H1 (cell line): ENCODE results near the gene WHAMM.

Experiments
- BACH1 ChIP-seq: IDR thresholded peaks from 2 replicates; pipeline ENCODE4 v1.6.1; 2012; ENCODE audit warnings: low read length, improper control_type of control experiment
- EZH2 ChIP-seq: fragments of 200-600 bp; sonication (generic); IDR thresholded peaks from 2 replicates; pipeline ENCODE4 v1.7.1; 2012; ENCODE audit warnings: low read depth, mild to moderate bottlenecking, moderate library complexity, low read length, inconsistent platforms; ENCODE audit not compliant: severe bottlenecking
- FOSL1 ChIP-seq: IDR thresholded peaks from 2 replicates; pipeline ENCODE4 v1.6.1; 2011; ENCODE audit warnings: mild to moderate bottlenecking, low read depth, low read length, moderate library complexity; ENCODE audit not compliant: insufficient read depth
- JUND ChIP-seq: IDR thresholded peaks from 2 replicates; pipeline ENCODE4 v1.6.1; 2011; ENCODE audit warnings: mild to moderate bottlenecking, improper control_type of control experiment, low read length
- KDM1A ChIP-seq: fragments of 200-600, 300-600 bp; sonication (generic); IDR thresholded peaks from 2 replicates; pipeline ENCODE4 v1.7.1; 2016; ENCODE audit warnings: mild to moderate bottlenecking, low read length, borderline replicate concordance
- POLR2AphosphoS5 ChIP-seq: IDR thresholded peaks from 2 replicates; pipeline ENCODE4 v1.6.1; 2011; ENCODE audit warnings: low read depth, low read length
- RAD21 ChIP-seq, 2 experiments: IDR thresholded peaks in 1 of 2; conservative IDR thresholded peaks in 1 of 2; 2 replicates each; pipeline ENCODE4 v1.6.1; 2011; ENCODE audit warnings: low read depth in 2 of 2, low read length in 2 of 2, improper control_type of control experiment in 1 of 2, inconsistent platforms in 1 of 2, mild to moderate bottlenecking in 1 of 2, moderate library complexity in 1 of 2
- RXRA ChIP-seq: IDR thresholded peaks from 2 replicates; pipeline ENCODE4 v1.6.1; 2011; ENCODE audit warnings: low read depth, mild to moderate bottlenecking, low read length, moderate library complexity; ENCODE audit not compliant: insufficient read depth
- SRF ChIP-seq: IDR thresholded peaks from 2 replicates; pipeline ENCODE4 v1.6.1; 2011; ENCODE audit warnings: mild to moderate bottlenecking, low read depth, low read length, moderate library complexity
- SUZ12 ChIP-seq: fragments of 200-600 bp; sonication (generic); IDR thresholded peaks from 2 replicates; pipeline ENCODE4 v1.6.1; 2012; ENCODE audit warnings: mild to moderate bottlenecking, inconsistent platforms, low read length, moderate library complexity, mixed read lengths
- TAF1 ChIP-seq: IDR thresholded peaks from 2 replicates; pipeline ENCODE4 v1.6.1; 2011; ENCODE audit warnings: mild to moderate bottlenecking, low read depth, low read length
- TF ChIP-seq, protein P1 (sequence below), 3 experiments: IDR thresholded peaks; 1 replicate in 2 of 3; 2 replicates in 1 of 3; pipeline versions ENCODE4 v1.5.1 to v1.6.1; 2011; ENCODE audit warnings: low read length in 3 of 3, mild to moderate bottlenecking in 3 of 3, inconsistent platforms in 2 of 3, low read depth in 1 of 3, moderate library complexity in 1 of 3; ENCODE audit not compliant: insufficient read depth in 1 of 3; ENCODE audit errors: control extremely low read depth in 1 of 3

DNA sequence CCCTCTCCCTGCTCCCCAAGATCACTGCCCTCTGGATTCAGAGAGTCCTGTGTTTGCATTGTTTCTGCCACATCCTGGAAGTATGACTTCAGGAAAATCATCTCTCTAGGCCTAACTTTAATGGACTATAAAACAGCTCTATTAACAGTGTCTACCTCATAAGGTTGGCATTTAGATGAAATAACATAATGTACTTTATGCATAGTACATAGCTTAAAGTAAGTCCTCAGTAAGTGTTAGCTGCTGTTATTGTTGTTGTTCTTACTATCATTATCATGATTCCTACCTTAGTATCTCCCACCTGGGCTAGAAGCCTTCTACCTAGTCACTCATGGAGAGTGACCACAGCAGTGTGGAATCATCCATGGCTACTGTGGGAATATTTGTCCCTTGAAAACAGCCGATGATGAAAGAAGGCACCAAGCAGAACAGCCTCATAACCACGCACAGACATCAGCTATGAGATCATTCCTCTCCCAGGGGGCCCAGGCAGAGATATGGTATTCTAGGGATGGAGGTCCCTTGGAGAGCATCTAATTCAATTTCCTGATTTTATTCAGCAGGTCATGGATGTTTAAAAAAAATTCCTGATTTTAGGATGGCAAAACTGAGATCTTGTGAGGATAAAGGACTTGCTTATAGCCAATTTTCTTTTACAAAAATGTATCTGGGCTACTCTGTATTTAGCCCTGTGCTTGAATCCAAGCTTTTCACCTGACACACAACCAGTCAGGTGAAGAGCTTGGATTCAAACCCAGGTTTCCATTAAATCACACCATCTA is 5.4 kb upstream of the WHAMM start:
- TF ChIP-seq SUZ12 (no peak), RXRA (no peak), EZH2 (no peak), FOSL1 (no peak), SRF (no peak), BACH1 (no peak), POLR2AphosphoS5 (no peak), TAF1 (no peak), RAD21 (IDR thresholded peaks at IDR 0.05 in 1 of 2, conservative IDR thresholded peaks at IDR 0.05 in 1 of 2; ENCODE audit: low read depth in 2 of 2, low read length in 2 of 2) (no peak), KDM1A (no peak), JUND (no peak)
- TF ChIP-seq, protein P1, sequence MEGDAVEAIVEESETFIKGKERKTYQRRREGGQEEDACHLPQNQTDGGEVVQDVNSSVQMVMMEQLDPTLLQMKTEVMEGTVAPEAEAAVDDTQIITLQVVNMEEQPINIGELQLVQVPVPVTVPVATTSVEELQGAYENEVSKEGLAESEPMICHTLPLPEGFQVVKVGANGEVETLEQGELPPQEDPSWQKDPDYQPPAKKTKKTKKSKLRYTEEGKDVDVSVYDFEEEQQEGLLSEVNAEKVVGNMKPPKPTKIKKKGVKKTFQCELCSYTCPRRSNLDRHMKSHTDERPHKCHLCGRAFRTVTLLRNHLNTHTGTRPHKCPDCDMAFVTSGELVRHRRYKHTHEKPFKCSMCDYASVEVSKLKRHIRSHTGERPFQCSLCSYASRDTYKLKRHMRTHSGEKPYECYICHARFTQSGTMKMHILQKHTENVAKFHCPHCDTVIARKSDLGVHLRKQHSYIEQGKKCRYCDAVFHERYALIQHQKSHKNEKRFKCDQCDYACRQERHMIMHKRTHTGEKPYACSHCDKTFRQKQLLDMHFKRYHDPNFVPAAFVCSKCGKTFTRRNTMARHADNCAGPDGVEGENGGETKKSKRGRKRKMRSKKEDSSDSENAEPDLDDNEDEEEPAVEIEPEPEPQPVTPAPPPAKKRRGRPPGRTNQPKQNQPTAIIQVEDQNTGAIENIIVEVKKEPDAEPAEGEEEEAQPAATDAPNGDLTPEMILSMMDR (IDR thresholded peaks at IDR 0.05; ENCODE audit: control extremely low read depth in 1 of 3, insufficient read depth in 1 of 3, low read depth in 1 of 3, low read length in 3 of 3), result no peak
